ENCODE measurements around the gene OLIG2.

GRCh38 chr21:33036430-33037162 is 10.9 kb downstream of the OLIG2 start:
- no peak for TF ChIP-seq CTCF (IDR thresholded peaks at IDR 0.05)
- TF ChIP-seq POLR2AphosphoS5 (IDR thresholded peaks at IDR 0.05) = no peak
- TF ChIP-seq POLR2A (IDR thresholded peaks at IDR 0.05) = no peak
